Subcutaneous adipose tissue (tissue), 4 donors: ENCODE measurements around the gene B4GALNT1. TPM values are rescaled to one million over a fixed set of nuclear protein-coding genes. Genes with fewer than 3 reads are reported as not detected.

Experiments used
- total RNA-seq, 4 donors: library from RNA; depleted of rRNA; stranded (reverse); fragments of >200 nt; gene quantifications; one replicate each; pipeline ENCODE4 v1.1.0, GENCODE V29; 2016
- TF ChIP-seq, protein P1 (sequence below): fragments of 450-650 bp; IDR thresholded peaks from one replicate; pipeline ENCODE4 v1.5.1; 2016; ENCODE audit warnings: low read depth, mild to moderate bottlenecking, control low read depth, antibody characterized with exemption, moderate library complexity

Gene B4GALNT1
- total RNA-seq, 4 donors from 2014 or later, result 0.17 to 3.4 (median 0.49) TPM

GRCh38 chr12:57617942-57618341 is 15.1 kb downstream of the B4GALNT1 start:
- TF ChIP-seq, protein P1, sequence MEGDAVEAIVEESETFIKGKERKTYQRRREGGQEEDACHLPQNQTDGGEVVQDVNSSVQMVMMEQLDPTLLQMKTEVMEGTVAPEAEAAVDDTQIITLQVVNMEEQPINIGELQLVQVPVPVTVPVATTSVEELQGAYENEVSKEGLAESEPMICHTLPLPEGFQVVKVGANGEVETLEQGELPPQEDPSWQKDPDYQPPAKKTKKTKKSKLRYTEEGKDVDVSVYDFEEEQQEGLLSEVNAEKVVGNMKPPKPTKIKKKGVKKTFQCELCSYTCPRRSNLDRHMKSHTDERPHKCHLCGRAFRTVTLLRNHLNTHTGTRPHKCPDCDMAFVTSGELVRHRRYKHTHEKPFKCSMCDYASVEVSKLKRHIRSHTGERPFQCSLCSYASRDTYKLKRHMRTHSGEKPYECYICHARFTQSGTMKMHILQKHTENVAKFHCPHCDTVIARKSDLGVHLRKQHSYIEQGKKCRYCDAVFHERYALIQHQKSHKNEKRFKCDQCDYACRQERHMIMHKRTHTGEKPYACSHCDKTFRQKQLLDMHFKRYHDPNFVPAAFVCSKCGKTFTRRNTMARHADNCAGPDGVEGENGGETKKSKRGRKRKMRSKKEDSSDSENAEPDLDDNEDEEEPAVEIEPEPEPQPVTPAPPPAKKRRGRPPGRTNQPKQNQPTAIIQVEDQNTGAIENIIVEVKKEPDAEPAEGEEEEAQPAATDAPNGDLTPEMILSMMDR, result no peak

- TF ChIP-seq, protein P1, result no peak
Measured at GRCh38 chr12:57616383-57617101, 16.5 kb downstream of the B4GALNT1 start.

DNA sequence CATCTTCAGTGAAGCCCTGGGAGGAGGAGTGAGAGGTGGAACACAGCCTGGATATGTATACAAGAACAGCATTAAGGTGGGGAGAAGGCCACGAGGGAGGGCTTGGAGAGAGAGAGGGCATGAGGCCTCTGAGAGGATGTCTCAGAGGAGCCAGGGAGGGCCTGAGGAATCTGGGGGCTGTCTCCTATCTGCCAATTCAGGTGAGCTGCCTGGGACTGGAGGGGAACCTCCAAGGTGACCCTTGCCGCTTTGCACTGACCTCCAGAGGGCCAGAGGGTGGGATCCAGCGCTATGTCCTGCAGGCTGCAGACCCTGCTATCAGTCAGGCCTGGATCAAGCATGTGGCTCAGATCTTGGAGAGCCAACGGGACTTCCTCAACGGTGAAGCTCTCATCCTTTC is 17.4 kb downstream of the B4GALNT1 start:
- TF ChIP-seq, protein P1, result no peak

- TF ChIP-seq, protein P1, result no peak
Measured at GRCh38 chr12:57614948-57615500, 18.0 kb downstream of the B4GALNT1 start.

DNA sequence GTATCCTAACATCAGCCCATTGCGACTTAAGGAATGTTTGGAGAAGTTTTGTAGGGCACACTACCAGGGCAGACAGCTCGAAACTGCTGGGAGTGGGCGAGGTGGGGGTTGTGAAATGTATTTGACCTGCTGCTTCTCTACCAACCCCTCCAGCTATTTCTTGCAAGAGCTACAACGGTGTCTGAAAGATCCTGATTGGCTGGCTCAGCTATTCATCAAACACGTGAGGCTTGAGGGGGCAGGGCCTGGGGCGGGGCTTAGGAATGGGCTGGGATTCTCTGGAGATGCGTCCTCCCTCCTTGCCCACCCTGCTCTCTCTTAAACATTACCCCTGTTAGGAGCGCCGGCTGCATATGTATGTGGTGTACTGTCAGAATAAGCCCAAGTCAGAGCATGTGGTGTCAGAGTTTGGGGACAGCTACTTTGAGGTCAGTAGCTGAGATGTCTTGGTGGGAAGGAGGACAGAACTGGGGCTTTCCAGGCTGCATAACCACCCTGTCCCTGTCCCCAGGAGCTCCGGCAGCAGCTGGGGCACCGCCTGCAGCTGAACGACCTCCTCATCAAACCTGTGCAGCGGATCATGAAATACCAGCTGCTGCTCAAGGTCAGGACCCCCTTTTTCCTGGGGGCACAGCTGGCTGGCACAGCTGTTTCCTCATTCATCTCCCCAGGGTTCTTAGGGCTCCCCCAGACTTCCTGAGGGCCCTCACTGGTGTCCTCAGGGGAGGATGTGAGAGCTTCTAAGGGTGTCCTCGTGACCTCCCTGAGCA is 18.6 kb downstream of the B4GALNT1 start:
- TF ChIP-seq, protein P1, result no peak

DNA sequence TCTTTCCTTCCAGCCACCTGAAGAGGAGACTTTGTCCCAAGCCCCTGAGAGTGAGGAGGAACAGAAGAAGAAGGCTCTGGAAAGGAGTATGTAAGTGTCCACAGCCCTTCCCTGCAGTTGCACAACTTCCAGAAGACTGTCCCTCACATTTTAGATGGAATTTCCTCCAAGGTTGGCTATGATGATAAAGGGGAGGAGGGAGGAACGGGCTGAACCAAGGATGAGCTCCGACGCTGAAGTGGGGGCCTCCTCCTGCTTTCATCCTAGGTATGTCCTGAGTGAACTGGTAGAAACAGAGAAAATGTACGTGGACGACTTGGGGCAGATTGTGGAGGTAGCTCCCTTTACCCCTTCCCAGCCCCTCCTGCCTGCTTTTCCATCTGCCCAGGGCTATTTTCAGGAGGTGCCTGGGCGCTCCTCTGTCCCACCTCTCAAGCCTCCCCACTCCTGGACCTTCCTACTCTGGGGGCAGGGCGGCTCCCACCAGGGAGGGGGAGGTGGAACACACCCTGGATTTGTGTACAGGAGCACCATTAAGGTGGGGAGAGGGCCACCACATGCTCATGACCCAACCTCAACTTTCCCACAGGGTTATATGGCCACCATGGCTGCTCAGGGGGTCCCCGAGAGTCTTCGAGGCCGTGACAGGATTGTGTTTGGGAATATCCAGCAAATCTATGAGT is 19.4 kb downstream of the B4GALNT1 start:
- TF ChIP-seq, protein P1, result no peak
